HG02943 (cell line): Measurements from ENCODE around the gene MED23.
"Not testable (repeated sequence)": the region's sequence is repeated elsewhere in the genome, so short reads cannot be mapped to it uniquely, and the experiment has no call there.

ENCODE experiments used
- ATAC-seq: cut with Tn5 transposase; IDR thresholded peaks from one replicate; pipeline ENCODE4 v1.9.1; 2021; ENCODE audit warnings: mild to moderate bottlenecking, low read depth, moderate library complexity; ENCODE audit not compliant: unreplicated experiment

Gene MED23

DNA sequence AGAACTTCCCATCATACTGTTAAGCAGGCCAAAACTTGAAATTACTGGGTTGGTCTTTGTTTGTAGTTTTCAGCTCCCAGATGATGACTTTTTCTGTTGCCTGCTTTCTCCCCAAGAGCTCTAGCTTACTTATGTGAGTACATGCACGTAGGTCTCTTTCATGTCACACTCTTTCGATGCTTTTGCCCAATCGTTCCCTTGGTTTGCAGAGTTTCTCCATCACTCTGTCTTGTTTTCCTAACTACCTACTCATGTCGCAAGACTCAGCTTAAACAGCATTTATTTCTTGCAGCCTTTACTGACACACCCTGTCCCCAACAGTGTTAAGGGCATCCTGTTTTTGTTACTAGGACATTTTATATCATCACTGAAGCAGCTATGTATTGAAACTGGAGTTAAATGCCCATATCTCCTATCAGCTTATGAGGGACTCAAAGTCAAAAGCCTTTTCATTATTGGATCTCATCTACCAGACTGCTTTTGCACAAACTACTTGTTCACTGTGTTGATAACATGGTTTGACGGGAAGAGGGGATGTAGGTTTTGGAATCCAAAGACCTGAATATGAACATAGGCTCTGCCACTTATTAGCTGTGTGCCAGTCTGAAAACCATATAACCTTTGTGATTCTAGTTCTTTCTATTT is 52.1 kb downstream of the MED23 start:
- ATAC-seq, result no peak

DNA sequence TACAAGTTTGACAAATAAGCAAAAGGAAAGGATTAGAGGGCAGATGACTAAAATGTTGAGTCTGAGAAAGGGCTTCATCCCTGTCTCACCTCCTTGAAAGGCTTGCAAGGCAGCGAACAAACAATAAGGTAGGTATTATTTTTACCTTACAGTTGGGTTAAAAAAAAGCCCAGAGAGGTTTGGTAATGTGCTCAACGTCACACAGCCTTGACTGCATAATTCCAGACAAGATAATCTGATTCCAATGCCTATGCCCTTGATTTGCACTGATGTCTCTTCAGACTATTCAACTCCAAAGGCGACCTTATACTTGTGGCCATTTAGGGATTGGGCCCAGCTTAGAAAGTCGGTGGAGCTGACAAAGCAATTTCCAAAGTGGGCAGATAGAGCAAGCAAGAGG is 53.4 kb downstream of the MED23 start:
- ATAC-seq, result no peak

DNA sequence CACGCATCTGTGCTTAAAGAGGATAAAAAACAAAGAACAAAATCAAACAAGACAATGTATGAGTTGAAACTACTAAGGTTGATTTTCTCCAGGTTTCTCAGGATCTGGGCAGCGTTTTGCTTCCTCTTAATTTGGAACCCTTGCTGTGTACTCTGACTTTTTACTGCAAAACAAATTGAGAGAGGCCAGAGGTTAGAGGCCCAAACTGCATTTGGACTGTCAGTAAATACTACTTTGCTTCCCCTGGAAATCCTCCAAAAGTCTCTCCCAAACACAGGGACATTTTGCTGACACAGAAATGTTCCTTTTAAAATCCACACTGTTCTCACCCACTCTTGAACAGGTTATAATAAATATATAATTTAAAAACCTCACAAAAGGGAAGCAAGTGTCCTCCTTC is 53.9 kb downstream of the MED23 start:
- no peak for ATAC-seq

DNA sequence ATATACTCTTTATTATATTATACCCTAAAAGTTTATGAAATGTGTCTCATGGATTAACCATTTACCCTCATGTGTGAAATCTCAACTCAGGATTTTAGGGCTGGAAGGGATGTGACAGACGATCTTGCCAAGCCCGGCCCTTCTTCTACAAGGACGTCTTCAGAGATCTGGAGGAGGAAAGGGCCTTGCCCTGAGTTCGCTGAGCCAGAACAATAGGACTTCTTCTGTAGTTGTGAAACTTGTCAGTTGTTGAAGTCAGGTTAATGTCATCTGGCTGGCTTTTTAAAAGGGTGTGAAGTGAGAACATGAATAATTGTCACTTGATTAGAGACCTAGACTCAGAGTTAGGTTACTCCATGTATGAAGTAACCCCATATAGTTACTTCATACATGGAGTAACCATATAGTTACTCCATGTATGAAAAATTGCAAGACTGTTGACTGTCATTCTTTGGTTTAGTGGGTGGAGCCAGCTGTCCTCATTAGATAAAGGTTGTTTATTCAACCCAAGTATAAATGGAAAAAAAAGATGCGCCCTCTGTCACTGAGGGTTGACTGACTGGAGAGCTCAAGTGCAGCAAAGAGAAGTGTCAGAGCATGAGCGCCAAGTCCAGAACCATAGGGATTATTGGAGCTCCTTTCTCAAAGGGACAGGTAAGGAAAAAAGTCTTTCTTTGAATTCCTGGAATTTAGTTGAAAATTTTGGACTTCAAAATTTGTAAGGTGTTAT is 55.2 kb downstream of the MED23 start, which contains the start of gene ARG1:
ARG1 (plus strand) TSS at position 541 of the 730 bp plus-strand sequence; CDS start at position 598, 57 bp downstream.
- no peak for ATAC-seq

DNA sequence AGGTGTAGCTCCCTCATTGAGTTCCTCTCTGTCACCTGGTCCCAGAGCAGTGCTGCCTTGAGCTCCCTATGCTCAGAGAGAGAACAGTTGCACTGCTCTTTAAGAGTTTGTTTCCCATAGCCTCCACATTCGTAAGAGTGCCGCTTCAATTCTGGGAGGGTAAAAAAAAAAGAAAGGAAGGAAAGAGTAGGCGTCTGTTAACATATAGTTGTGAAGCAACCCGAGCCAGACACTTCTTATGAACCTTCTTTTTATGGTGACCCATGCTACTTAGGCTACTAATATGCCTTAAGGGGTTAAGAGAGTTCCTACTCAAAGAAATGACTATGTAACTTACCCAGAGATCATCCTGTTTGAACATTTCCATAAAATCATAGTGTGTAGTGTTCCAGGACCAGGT is 59.3 kb downstream of the MED23 start:
- ATAC-seq, result no peak

DNA sequence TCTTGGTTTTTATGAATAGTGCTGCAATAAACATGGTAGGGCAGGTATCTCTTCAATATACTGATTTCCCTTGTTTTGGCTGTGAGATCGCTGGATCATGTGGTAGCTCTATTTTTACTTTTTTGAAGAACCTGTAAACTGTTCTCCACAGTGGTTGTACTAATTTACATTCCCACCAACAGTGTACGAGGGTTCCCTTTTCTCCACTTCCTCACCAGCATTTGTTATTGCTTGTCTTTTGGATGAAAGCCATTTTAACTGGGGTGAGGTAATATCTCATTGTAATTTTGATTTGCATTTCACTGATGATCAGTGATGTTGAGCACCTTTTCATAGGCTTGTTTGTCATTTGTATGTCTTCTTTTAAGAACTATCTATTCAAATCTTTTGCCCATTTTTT is 63.0 kb downstream of the MED23 start:
- ATAC-seq, result no peak

DNA sequence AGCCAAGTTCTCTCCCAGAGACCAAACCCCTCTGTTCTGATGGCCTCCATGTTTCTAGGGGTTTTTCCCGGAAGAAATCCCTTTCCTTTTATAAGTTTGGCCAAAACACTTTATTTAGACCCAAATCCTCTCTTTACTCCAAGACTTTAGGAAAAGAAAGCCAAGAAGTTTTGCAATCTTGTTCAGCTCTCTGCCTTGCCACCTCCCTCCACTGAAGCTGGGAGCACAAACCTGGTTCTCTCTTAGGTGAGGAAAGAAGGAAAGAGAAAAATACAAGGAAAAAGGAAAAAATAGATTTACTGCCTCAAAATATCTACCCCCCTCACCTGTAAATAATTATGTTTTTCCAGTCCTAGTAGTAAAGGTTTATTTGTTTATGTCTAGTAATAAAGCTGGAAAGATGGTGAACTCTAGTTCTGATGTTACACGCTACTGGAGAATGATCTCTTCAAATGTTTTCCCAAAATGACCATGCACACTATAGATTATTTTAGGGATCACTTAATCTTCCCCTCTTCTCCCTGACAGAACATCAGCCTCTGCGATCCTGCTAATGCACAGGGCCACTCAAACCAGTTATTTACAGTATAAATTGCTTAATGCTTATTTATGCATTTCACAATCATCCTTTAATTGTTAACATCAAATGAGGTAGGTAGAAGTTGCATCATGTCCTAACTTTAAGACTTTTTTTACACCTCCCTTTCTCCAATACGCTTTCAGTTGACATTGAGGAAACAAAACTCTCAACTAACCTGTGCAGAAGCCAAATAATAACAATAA is 65.9 kb downstream of the MED23 start:
- ATAC-seq, result no peak

DNA sequence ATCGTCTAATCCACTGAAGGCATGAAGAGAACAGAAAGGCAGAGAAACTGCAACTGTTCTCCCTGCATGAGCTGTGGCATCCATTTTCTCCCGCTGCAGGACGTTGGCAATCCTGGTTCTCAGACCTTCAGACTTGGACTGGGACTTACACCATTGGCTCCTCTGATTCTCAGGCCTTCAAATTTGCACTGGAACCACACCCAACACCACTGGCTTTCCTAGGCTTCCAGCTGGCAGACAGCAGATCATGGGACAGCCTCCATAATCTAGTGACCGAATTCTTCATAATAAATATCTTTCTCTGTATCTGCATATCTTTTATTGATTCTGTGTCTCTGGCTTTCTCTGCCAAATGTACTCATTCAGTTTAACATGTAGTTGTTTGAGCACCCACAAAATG is 69.1 kb downstream of the MED23 start:
- no peak for ATAC-seq

DNA sequence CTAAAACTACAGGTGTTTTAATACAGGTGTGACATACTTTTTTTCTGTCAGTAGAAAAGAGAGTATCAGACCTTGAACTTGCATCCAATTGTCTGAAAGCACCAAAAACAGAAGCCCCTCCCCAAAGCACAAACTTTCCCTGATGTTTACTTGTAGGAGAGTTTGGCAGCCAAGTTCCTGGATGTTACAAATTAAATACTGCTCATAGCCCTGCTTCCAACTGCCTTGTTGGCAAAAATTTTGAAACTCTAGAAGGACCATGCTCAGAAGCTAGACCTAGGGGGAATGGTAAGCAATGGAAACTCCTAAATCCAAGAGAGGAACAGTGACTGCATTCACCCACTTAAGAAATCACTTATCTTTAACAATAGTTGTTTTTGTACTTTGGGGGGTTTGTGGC is 72.0 kb downstream of the MED23 start:
- ATAC-seq, result no peak

DNA sequence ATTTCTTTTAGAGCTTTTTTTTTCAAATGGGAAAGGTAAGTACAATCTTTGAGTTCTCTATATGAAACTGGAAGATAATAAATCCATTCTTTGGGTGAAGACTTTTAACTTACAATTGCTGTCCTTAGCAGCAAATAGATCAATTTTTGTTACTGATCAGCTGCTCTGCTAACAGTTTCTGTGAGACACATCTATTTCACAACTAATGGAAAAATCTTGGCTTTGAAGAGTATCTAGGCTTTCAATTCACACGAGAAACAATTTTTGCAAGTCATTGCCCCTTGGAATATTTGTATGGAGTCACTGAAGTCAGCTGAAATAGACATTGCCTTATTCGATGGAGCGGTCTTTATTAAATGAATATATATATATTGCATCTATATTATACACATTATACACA is 75.5 kb downstream of the MED23 start:
- ATAC-seq, result no peak

DNA sequence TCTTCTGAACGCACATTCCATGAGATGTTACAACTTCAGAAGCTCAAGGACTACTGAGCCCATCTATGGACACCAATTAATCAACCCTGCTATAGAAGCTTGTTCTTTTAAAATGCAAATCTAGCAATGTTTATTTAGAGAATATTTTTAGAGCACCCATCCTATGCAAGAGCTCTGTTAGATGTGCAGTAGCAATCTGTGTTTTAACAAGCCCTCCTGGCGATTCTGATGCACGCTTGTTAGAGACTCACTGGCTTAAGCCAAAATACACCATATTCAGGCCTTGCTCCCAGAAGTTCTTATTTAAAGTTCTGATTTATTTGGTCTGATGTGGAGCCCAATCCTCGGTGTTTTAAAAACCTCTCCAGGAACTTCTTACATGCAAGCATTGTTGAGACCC is 76.1 kb downstream of the MED23 start:
- ATAC-seq, result no peak

DNA sequence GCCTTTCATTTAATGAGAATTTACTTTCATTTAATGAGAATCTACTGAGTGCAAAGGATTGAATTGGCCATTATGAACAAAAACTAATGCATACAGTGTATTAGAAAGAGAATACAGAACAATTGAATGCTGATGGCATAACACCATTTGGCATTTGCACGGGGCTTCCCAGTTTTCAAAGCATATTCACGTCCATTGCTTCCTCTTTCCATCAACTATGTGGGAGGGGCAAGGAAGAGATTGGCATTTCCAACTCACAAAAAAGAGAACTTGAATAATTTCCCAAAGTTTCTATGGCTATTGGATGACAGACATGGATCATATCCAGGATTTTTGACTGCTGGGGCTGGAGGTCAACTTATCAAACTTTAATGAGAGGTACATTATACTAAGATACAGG is 78.2 kb downstream of the MED23 start:
- ATAC-seq, result no peak

DNA sequence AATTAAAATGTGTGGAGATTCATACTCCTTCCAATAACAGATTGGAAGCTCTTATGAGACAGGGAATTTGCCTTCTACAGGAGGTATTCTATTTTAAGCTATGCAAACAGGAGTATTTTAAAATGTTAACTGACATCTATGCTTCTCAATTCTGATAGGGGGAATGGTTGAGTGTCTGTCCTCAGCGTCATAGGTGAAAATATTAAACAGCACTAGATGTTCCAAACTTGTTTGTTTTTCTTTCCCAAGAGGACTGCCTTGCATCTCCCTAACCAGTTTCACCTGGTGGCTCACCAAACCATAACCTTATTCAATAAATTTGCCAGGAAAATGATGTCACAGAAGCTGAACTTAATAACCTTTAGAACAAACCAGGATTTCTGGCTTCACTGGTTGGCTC is 79.6 kb downstream of the MED23 start:
- no peak for ATAC-seq

DNA sequence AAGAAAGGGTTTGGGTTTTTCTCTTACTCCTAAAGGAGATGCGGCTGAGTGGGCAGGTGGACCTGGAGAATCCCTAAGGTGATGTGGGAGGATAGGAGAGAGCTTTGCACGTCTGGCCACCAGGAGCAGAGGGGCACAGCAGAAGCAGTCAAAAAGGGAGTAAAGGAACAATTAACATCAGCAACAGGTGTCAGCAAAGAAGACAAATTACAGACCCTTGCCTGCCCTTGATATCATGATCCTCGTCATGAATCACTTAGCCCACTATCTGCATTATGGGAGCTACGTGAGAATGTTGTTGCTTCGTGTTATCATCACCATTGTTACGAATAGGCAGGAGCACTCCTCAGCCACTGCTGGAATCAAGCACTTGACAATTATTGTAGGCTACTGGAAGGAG is 80.6 kb downstream of the MED23 start:
- ATAC-seq, result no peak

DNA sequence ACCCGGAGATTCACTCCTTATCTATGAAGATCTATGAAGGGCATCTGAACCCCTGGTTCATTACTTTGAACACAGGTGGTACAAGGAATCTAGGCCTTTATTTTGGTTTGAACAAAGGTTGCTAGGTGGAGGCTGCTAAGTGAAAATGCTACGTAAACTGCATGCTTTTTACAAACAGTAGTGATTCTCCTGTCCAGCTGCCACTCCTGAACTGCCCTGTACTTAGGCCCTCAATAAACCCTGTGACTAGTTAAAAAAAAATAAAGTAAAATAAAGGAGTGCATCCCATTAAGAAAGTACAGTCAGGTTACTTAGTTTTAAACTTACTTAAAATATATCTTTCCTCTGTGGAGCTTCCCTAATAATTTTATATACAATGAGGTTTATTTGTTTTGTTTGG is 82.7 kb downstream of the MED23 start:
- no peak for ATAC-seq

DNA sequence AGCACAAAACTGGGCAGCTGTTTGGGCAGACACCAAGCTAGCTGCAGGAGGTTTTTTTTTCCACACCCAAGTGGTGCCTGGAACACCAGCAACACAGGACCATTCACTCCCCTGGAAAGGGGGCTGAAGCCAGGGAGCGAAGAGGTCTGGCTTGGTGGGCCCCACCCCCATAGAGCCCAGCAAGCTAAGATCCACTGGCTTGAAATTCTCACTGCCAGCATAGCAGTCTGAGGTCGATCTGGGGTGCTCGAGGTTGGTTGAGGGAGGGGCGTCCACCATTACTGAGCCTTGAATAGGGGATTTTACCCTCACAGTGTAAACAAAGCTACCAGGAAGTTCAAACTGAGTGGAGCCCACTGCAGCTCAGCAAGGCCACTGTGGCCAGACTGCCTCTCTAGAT is 89.4 kb downstream of the MED23 start:
- not testable (repeated sequence) for ATAC-seq

DNA sequence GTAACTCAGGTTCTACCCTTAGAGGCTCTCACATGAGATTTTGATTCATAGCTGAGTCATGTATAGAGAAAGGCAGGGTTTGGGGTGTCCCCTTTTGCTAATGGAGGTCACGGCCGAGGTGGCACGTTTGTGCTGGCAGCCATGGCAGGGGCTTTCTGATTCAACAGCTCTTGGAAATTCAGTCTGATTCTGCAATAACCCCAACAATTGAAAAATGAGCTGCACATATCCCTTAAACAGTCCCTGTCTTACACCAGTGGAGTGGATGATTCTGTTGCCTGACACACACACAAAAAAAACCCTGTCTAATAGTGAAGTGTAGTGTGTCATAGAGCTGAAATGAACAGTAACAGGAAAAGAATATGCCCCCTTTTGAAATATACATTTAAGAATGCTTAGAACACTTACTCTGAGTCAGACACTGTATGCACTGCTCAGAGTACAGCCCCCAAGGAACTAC is 95.4 kb downstream of the MED23 start:
- no peak for ATAC-seq

DNA sequence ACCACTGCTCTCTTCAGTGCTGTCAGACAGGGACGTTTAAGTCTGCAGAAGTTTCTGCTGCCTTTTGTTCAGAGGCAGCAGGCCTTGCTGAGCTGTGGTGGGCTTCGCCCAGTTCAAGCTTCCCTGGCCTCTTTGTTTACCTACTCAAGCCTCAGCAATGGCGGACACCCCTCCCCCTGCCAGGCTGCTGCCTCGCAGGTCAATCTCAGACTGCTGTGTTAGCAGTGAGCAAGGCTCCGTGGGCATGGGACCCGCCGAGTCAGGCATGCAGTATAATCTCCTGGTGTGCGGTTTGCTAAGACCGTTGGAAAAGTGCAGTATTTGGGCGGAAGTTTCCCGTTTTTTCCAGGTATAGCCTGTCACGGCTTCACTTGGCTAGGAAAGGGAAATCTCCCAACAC is 96.4 kb downstream of the MED23 start:
- ATAC-seq, result not testable (repeated sequence)

DNA sequence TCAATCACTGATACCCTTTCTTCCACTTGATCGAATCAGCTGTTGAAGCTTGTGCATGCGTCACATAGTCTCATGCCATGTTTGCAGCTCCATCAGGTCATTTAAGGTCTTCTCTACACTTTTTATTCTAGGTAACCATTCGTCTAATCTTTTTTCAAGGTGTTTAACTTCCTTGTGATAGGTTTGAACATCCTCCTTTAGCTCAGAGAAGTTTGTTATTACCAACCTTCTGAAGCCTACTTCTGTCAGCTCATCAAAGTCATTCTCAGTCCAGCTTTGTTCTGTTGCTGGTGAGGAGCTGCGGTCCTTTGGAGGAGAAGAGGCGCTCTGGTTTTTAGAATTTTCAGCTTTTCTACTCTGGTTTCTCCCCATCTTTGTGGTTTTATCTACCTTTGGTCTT is 97.1 kb downstream of the MED23 start:
- ATAC-seq, result not testable (repeated sequence)

DNA sequence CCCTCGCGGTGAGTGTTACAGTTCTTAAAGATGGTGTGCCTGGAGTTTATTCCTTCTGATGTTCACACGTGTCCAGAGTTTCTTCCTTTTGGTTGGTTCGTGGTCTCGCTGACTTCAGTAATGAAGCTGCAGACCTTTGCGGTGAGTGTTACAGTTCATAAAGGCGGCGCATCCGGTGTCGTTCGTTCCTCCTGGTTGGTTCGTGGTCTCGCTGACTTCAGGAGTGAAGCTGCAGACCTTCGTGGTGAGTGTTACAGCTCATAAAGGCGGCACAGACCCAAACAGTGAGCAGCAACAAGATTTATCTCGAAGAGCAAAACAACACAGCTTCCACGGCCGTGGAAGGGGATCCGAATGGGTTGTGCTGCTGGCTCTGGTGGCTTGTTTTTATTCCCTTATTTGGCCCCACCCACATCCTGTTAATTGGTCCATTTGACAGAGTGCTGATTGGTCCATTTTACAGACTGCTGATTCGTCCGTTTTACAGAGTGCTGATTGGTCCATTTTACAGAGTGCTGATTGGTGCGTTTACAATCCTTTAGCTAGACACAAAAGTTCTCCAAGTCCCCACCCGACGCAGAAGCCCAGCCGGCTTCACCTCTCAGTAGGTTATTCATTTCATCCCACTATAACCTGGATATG is 103.2 kb downstream of the MED23 start:
- no peak for ATAC-seq
